ENCODE results near the gene ENGASE.
"Not testable (repeated sequence)": the region's sequence is repeated elsewhere in the genome, so short reads cannot be mapped to it uniquely, and the experiment has no call there.

Gene ENGASE

DNA sequence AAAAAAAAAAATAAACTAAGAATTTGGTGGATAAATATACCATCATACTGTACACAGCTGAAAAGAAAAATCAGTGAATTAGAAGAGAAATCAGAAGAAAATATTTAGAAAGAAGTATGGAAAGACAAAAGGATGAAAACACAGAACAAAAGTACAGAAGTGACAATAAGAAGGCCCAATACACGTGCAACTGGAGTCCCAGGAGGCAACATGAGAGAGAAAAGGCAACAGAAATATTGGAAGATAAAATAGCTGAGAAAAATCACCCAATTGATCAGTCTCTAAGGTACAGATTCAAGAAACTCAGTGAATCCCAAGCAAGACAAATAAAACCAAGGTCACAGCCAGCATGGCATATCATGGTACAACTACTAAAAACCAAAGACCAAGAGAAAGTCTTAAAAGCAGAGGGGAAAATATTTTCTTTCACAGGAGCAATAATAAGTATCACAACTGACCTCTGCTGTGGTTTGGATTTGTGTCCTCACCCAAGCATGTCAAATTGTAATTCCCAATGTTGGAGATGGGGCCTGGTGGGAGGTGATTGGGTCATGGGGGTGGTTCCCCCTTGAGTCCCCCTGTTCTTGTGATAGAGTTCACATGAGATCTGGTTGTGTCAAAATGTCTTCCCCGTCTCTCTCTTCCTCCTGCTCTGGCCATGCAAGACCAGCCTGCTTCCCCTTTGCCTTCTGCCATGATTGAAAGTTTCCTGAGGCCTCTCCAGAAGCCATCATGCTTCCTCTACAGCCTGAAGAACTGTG lies 20.2 kb upstream of the ENGASE start:
- DNase-seq, result no peak

DNA sequence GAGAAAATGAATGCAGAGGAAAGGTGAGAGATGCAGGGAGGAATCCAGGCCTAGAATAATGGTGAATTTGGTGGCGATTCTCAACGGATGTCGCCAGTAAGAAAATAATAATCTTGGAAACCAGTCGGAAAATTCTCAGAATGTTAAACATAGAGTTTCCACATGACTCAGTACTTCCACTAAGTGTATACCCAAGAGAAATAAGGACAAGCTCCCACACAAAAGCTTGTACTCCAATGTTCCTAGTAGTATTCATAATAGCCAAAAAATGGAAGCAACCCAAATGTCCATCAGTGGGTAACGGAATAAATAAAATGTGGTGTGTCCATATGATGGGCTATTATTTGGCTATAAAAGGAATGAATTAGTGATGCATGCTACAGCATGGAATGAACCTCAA lies 19.4 kb upstream of the ENGASE start:
- no peak for DNase-seq

DNA sequence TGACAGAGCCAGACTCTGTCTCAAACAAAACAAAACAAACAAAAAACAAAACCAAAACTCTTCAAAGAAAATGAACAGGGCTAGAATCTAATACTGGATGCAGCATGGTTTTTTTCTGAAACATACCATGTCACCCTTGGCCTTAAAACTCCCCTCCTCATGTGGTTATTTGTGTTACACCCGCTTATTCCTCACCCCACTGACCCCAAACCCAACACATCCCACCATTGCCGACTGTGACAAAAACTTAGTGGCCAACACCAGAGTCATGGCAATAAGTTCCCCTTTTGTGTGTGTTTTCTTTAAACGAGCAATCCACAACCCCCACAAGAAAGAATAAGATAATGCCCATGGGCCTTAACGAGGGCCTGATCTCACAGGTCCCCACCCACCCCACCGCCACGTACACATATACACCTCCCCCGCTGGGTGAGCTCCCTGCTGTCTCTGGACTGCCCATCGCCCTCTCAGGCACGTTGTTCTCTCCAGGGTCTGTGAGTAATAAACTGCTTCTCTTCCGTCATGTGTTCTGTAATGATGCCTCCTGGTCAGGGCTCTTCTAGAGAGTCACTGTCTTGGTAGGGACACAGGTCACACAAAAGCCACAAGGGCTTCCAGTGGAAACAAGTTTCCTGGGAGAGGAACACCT lies 16.8 kb upstream of the ENGASE start:
- no peak for DNase-seq

DNA sequence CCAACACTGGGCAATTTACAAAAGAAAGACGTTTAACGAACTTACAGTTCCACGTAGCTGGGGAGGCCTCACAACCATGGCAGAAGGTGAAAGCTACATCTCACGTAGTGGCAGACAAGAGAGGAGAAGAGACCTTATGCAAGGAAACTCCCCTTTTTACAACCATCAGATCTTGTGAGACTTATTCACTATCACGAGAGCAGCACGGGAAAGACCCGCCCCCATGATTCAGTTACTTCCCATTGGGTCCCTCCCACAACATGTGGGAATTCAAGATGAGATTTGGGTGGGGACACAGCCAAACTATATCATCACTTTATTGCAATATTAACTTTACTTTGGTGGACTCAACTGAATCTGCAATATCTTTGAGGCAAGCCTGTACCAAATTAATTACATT lies 11.9 kb upstream of the ENGASE start:
- DNase-seq, result no peak

DNA sequence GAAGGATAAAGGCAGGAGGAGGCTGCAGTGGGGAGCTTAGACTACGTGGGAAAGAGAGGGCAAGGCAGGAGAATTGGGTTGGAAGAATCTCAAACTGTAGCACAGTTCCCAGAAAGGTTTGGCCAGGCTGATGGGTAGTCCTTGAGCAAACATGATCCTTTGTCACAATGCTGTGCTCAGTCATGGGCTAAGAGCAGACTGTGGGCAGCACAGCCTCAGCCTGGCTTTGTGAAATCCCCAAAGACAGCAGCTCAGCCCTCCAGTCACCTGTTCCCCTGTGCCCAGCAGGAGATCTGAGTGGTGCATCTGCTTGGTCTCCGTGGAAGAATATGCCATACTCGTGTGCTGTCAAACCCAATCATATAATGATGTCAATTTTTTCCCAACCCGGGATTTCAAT lies 10.6 kb upstream of the ENGASE start:
- no peak for DNase-seq

- DNase-seq, result no peak
Measured at GRCh38 chr17:79065105-79065670, 9.4 kb upstream of the ENGASE start.

DNA sequence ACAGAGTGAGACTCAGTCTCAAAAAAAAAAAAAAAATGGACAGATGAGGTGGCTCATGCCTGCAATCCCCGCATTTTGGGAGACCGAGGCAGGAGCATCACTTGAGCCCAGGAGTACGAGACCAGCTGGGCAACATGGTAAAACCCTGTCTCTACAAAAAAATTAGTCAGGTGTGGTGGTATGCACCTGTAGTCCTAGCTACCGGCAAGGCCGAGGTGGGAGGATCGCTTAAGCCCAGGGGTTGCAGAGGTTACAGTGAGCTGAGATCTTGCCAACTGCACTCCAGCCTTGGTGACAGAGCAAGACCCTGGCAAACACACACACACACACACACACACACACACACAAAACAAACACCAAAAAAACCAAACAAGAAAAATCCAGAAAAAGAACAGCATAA lies 7.7 kb upstream of the ENGASE start:
- no peak for DNase-seq

DNA sequence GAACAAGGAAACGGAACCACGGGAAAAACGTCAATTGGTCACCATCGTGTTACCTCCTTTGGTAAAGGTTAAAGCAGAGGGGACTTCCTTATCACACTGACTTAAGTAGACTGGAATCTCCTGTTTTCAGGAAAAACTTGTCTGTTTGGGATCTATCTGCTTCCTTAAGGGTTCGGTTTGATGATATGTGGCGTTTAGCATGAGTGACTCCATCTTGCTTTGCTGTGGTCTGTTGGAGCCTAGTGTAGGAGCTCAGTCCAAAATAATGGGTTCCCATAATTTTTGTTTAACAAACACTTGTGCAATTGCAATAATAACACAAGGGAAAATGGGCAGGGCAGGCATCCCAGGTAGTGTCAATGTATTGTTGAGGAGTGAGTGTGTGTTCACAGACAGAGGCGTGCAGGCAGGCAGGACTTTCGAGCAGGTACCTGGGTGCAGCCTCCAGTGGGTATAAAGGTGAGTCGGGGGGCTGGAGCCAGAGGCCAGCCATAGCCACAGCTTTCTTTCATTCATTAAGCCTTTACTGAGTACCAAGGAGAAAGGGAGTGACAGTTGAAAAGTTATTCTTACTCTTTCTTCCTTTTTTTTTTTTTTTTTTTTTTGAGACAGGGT lies 4.3 kb upstream of the ENGASE start:
- DNase-seq, result no peak

- no peak for DNase-seq
Measured at GRCh38 chr17:79071161-79071740, 3.4 kb upstream of the ENGASE start.

DNA sequence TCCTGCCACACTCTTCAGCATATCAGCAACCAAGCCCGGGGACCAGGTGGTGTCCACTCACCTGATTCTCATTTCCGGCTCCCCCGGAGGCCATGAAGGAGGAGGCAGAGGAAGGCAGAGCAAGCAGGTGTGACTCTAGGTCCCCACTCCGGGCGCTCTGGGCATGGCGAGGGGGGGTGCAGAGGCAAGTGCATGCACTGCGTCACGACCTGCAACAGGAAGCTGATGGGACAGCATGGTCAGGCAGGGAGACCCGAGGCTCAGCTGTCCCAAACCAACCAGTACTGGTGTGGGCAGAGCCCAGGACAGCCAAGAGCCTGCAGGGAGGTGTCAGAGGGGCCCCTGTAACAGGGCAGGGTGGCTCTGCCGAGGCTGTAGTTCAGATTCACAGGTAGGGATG lies 2.1 kb upstream of the ENGASE start:
- DNase-seq, result no peak

- DNase-seq, result no peak
Measured at GRCh38 chr17:79073016-79073705, 1.5 kb upstream of the ENGASE start.

- DNase-seq, result no peak
Measured at GRCh38 chr17:79073706-79074088, 927 bp upstream of the ENGASE start.

DNA sequence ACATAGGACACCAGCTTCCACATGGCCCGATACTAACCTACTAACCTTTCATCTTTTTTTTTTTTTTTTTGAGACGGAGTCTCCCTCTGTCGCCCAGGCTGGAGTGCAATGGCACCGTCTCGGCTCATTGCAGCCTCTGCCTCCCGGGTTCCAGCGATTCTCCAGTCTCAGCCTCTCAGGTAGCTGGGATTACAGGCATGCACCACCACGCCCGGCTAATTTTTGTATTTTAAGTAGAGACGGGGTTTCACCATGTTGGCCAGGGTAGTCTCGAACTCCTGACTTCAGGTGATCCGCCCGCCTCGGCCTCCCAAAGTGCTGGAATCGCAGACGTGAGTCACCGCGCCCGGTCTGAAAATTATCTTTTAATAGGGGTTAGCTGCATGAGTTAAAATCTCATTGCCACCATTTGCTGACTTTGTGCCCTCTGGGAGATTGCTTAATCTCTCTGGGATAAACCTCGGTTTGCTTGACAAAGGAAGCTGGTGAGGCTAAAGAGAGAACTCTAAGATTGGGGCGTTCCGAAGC lies 439 bp upstream of the ENGASE start:
- not testable (repeated sequence) for DNase-seq

- no peak for DNase-seq
Measured at GRCh38 chr17:79075446-79075750, 774 bp downstream of the ENGASE start.

DNA sequence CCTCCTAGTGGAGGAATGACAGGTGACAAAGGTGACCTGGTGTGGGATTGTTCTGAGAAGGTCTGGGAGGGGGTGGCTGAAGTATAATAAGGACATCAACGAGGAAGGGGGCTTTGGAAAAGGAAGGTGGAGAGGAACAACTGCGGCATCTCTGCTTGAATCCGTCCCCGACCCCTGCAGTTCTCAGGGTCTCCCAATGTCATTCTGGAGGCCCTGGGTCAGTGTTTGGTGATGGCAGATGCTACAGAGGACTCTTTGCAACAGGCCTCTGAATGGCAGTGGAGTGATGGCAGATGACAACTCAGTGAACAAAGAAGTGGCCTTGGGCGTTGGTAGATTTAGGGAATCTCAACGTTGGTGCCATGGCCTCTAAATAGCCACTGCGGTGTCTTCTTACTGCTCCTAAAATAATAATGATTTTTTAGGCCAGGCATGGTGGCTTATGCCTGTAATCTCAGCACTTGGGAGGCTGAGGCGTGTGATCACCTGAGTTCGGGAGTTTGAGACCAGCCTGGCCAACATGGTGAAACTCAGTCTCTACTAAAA lies 1.3 kb downstream of the ENGASE start:
- DNase-seq, result no peak

GRCh38 chr17:79077587-79077986 lies 3.0 kb downstream of the ENGASE start:
- no peak for DNase-seq

DNA sequence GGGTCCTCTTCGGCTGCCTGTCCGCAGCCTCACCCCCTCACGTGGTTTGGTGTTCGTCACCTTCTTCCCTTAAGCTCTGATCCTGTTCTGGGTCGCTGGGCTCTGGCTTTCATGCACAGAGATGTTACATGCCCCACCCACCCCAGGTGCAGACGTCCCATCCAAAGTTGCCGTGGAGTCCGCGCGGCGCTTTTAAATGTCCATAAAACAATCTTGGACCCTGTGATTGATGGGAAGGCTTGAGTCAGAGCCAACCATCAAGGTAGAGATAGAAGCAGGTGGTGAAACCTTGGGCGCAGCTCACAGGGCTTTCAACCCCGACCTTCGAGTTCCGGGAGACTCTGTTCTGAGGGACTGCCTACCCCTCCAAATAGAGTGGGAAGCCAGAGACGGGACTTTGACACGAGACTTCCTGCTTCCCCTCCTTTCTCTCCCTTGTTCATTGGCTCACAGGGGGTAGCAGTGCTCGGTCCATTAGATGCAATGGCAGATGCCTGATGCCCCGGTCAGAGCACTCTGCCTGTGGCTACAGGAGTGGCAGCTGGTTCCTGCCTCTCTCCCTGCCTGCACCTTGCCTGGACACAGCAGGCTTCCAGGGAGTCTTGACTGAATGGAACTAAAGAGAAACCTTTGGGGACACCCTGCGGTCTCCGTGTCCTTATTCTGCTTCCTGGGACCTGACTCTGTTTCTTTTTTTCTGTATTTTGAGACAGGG lies 4.0 kb downstream of the ENGASE start:
- no peak for DNase-seq

- DNase-seq, result no peak
Measured at GRCh38 chr17:79079421-79080200, 5.0 kb downstream of the ENGASE start.

GRCh38 chr17:79080349-79080748 lies 5.7 kb downstream of the ENGASE start:
- DNase-seq, result no peak

- no peak for DNase-seq
Measured at GRCh38 chr17:79080761-79081290, 6.2 kb downstream of the ENGASE start.

Data from NCI-H226 (cell line).